SK-N-SH (cell line): ENCODE results near the gene FREY1. TPM values are rescaled to one million over a fixed set of nuclear protein-coding genes. Genes with fewer than 3 reads are reported as not detected.
A peak's percentile ranks its signal among the peaks of the same experiment; 100 is the strongest.

Source experiments
- CTCF ChIA-PET: fragments of 300-600, 350-600 bp; formaldehyde crosslinking; extraction: SDS; loops from one replicate; lab custom pipeline; 2021; lab: Yijun Ruan, JAX
- POLR2A ChIA-PET: fragments of 350-600 bp; sonication (Branson Sonifier 250); formaldehyde crosslinking; extraction: SDS; loops from one replicate; lab custom pipeline; 2020; ENCODE audit warnings: antibody characterized with exemption, inconsistent platforms; lab: Yijun Ruan, JAX
- DNase-seq: peaks from one replicate; pipeline ENCODE4 v3.0.0; 2012
- H2AFZ ChIP-seq: fragments of 200-600 bp; sonication (generic); 2 replicates; pipeline ENCODE4 v1.8.1; 2016; ENCODE audit warnings: antibody characterized with exemption, mild to moderate bottlenecking, low read depth
- H3F3A ChIP-seq: fragments of 200-600 bp; sonication (generic); replicated peaks from 2 replicates; pipeline ENCODE3; 2016; ENCODE audit warnings: antibody characterized with exemption, mild to moderate bottlenecking; ENCODE audit not compliant: insufficient read depth
- H3K27ac ChIP-seq, 2 experiments: fragments of 200-500 bp in 1 of 2; fragments of 200-600 bp in 1 of 2; sonication (Bioruptor generic) in 1 of 2; sonication (generic), shearing (Covaris generic) in 1 of 2; 2 replicates each; pipeline versions ENCODE4 v1.5.1 to v1.6.1; 2014 to 2016; ENCODE audit warnings: low read depth in 2 of 2, inconsistent platforms in 1 of 2, low read length in 1 of 2, mild to moderate bottlenecking in 1 of 2, mixed read lengths in 1 of 2
- H3K27me3 ChIP-seq: fragments of 200-600 bp; sonication (generic), shearing (Covaris generic); 2 replicates; pipeline ENCODE4 v1.6.1; 2016; ENCODE audit warnings: mixed run types; ENCODE audit not compliant: insufficient read depth
- H3K36me3 ChIP-seq, 2 experiments: fragments of 200-500 bp in 1 of 2; fragments of 200-600 bp in 1 of 2; sonication (Bioruptor generic) in 1 of 2; sonication (generic) in 1 of 2; replicated peaks in 1 of 2; 2 replicates each; pipeline versions ENCODE3 to v1.5.1; 2014 to 2016; ENCODE audit warnings: low read length in 1 of 2, mild to moderate bottlenecking in 1 of 2; ENCODE audit not compliant: insufficient read depth in 2 of 2, control insufficient read depth in 1 of 2
- H3K4me1 ChIP-seq, 2 experiments: fragments of 200-500 bp in 1 of 2; fragments of 200-600 bp in 1 of 2; sonication (Bioruptor generic) in 1 of 2; sonication (generic), shearing (Covaris generic) in 1 of 2; 2 replicates each; pipeline versions ENCODE4 v1.5.1 to v1.6.1; 2014 to 2016; ENCODE audit warnings: low read depth in 1 of 2, low read length in 1 of 2, mixed run types in 1 of 2; ENCODE audit not compliant: insufficient read depth in 2 of 2, control insufficient read depth in 1 of 2
- H3K4me2 ChIP-seq: fragments of 200-600 bp; sonication (generic), shearing (Covaris generic); 2 replicates; pipeline ENCODE4 v1.6.1; 2017; ENCODE audit warnings: mixed run types
- H3K4me3 ChIP-seq, 2 experiments: fragments of 200-500 bp in 1 of 2; fragments of 200-600 bp in 1 of 2; sonication (Bioruptor generic) in 1 of 2; sonication (generic), shearing (Covaris generic) in 1 of 2; 2 replicates each; pipeline versions ENCODE4 v1.5.1 to v1.8.1; 2014 to 2016; ENCODE audit warnings: low read depth in 2 of 2, inconsistent platforms in 1 of 2, low read length in 1 of 2, mild to moderate bottlenecking in 1 of 2, mixed read lengths in 1 of 2, moderate library complexity in 1 of 2
- H3K79me2 ChIP-seq: fragments of 200-600 bp; sonication (generic); 2 replicates; pipeline ENCODE4 v1.8.1; 2017; ENCODE audit warnings: mild to moderate bottlenecking; ENCODE audit not compliant: insufficient read depth
- H3K9ac ChIP-seq: fragments of 200-600 bp; sonication (generic); 2 replicates; pipeline ENCODE4 v1.6.1; 2017; ENCODE audit warnings: mixed run types
- H3K9me2 ChIP-seq: fragments of 200-600 bp; sonication (generic); 2 replicates; pipeline ENCODE4 v1.6.1; 2017; ENCODE audit warnings: mixed run types
- H3K9me3 ChIP-seq: fragments of 200-600 bp; sonication (generic); 2 replicates; pipeline ENCODE4 v1.6.1; 2017; ENCODE audit warnings: mixed run types, mild to moderate bottlenecking, moderate library complexity
- H4K20me1 ChIP-seq: fragments of 200-600 bp; sonication (generic); 2 replicates; pipeline ENCODE4 v1.6.1; 2017; ENCODE audit warnings: mild to moderate bottlenecking, mixed run types; ENCODE audit not compliant: insufficient read depth
- CHD2 ChIP-seq: fragments of 150-350 bp; IDR thresholded peaks from 2 replicates; pipeline ENCODE4 v1.6.1; 2018; ENCODE audit warnings: low read length; ENCODE audit not compliant: partially characterized antibody
- ELF1 ChIP-seq: IDR thresholded peaks from 2 replicates; pipeline ENCODE4 v1.4.0; 2012
- EP300 ChIP-seq, 2 experiments: IDR thresholded peaks; 2 replicates each; pipeline versions ENCODE4 v1.4.0 to v1.6.1; 2012; ENCODE audit warnings: borderline replicate concordance in 1 of 2, low read depth in 1 of 2, low read length in 1 of 2
- FOXM1 ChIP-seq: IDR thresholded peaks from 2 replicates; pipeline ENCODE4 v1.4.0; 2012; ENCODE audit warnings: low read depth, mild to moderate bottlenecking
- JUND ChIP-seq: IDR thresholded peaks from 2 replicates; pipeline ENCODE4 v1.4.0; 2012
- MEF2A ChIP-seq: IDR thresholded peaks from 2 replicates; pipeline ENCODE4 v1.4.0; 2012; ENCODE audit warnings: low read depth, borderline replicate concordance
- NRF1 ChIP-seq: IDR thresholded peaks from 2 replicates; pipeline ENCODE4 v1.6.1; 2012; ENCODE audit warnings: low read depth, mild to moderate bottlenecking, low read length
- POLR2AphosphoS5 ChIP-seq: IDR thresholded peaks from 2 replicates; pipeline ENCODE4 v1.6.1; 2012; ENCODE audit warnings: low read depth, low read length
- RAD21 ChIP-seq: IDR thresholded peaks from 2 replicates; pipeline ENCODE4 v1.6.1; 2012; ENCODE audit warnings: mild to moderate bottlenecking, low read length
- RCOR1 ChIP-seq: fragments of 150-350 bp; IDR thresholded peaks from 2 replicates; pipeline ENCODE4 v1.6.1; 2017; ENCODE audit warnings: antibody characterized with exemption, low read length
- RFX5 ChIP-seq: IDR thresholded peaks from 2 replicates; pipeline ENCODE4 v1.6.1; 2012; ENCODE audit warnings: mild to moderate bottlenecking, improper control_type of control experiment, low read length
- RXRA ChIP-seq: IDR thresholded peaks from 2 replicates; pipeline ENCODE4 v1.4.0; 2012; ENCODE audit warnings: low read depth, mild to moderate bottlenecking, borderline replicate concordance
- SIN3A ChIP-seq: IDR thresholded peaks from 2 replicates; pipeline ENCODE4 v1.6.1; 2012; ENCODE audit warnings: low read depth, mild to moderate bottlenecking, low read length, moderate library complexity, borderline replicate concordance
- SMC3 ChIP-seq: IDR thresholded peaks from 2 replicates; pipeline ENCODE4 v1.6.1; 2012; ENCODE audit warnings: low read depth, low read length, improper control_type of control experiment
- TCF12 ChIP-seq: IDR thresholded peaks from 2 replicates; pipeline ENCODE4 v1.4.0; 2012
- TEAD4 ChIP-seq: IDR thresholded peaks from 2 replicates; pipeline ENCODE4 v1.4.0; 2012; ENCODE audit warnings: mild to moderate bottlenecking, borderline replicate concordance; ENCODE audit not compliant: insufficient read depth
- WGBS: methylation state at CpG from one replicate; pipeline ENCODE4 v1.1.6; 2017; ENCODE audit warnings: low lambda C conversion rate; 5-methylcytosine and 5-hydroxymethylcytosine counted together
- polyA plus RNA-seq, 3 experiments: library from polyadenylated mRNA; depleted of rRNA; stranded (reverse); fragments of >200 nt; gene quantifications; 2 replicates each; pipeline ENCODE4 v1.2.3, GENCODE V29; 2012
- TF ChIP-seq, protein P1 (sequence below): IDR thresholded peaks from 2 replicates; pipeline ENCODE4 v1.4.0; 2012; ENCODE audit warnings: low read depth, borderline replicate concordance
- TF ChIP-seq, protein P2 (sequence below): IDR thresholded peaks from 2 replicates; pipeline ENCODE4 v1.4.0; 2012; ENCODE audit warnings: low read depth, borderline replicate concordance
- TF ChIP-seq, protein P3 (sequence below): IDR thresholded peaks from 2 replicates; pipeline ENCODE4; 2012

The FREY1 gene
- polyA plus RNA-seq, 1 of the 3 experiments (the other 2 are of a cell fraction), result 0.30 TPM

DNA sequence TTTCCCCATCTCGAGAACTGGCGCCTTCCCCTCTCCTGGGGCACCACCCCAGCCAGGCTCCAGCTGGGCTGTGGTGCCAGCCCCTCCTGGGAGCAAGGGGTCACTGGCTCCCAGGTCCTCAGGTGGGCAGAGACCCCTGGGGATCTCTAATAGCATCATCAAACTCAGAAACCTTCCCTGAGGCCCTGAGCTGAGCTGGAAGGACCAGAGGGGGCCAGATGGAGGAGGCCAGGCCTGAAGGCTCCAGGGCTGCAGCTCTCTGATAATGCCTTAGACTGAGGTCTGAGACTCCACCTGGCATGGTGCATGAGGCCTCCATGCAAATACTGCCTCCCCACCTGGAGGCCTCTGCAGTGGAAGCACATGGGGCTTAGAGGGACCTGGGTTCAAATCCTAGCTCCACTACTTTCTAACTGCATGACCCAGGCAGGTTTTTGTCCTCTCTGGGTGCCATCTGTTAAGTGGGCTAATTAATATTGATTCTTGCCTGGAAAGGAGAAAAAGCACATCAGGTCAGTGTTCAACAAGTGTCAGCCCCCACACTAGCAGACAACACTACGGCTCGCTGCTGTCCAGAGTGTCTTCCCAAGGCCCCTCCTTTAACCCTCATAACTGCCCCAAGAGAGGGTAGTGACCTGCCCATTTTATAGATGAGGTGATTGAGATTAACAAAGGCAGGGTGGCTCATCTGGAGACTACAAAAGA lies 20.1 kb downstream of the FREY1 start:
- H3K4me3 ChIP-seq, result peak overlapping the region in 1 of 2 experiments; percentile 67; a peak in 1 of 4 replicates
- no peak overlapping the region for H2AFZ ChIP-seq
- H3K36me3 ChIP-seq, result no peaks in the 10 kb centered on the region
- H3K9me2 ChIP-seq, result no peaks in the 10 kb centered on the region
- TF ChIP-seq JUND, result no peak
- TF ChIP-seq CHD2, result no peak
- TF ChIP-seq MEF2A, result no peak
- no peak for TF ChIP-seq SIN3A
- TF ChIP-seq, protein P1, sequence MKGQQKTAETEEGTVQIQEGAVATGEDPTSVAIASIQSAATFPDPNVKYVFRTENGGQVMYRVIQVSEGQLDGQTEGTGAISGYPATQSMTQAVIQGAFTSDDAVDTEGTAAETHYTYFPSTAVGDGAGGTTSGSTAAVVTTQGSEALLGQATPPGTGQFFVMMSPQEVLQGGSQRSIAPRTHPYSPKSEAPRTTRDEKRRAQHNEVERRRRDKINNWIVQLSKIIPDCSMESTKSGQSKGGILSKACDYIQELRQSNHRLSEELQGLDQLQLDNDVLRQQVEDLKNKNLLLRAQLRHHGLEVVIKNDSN, result no peak
- TF ChIP-seq POLR2AphosphoS5, result no peak
- H3K9ac ChIP-seq, result no peak overlapping the region
- 86% methylated on average over 4 of the region's 4 CpGs for WGBS
- H3K9me3 ChIP-seq, result no peaks in the 10 kb centered on the region
- no peak for DNase-seq
- no peaks in the 10 kb centered on the region for H3K27me3 ChIP-seq
- H3F3A ChIP-seq, result no peaks in the 10 kb centered on the region
- no peak overlapping the region for H3K27ac ChIP-seq
- H3K4me1 ChIP-seq, result peaks cover 0 to 39% of the 10 kb centered on the region in 2 experiments; a peak in 1 of 4 replicates
- ChIA-PET CTCF (interaction anchor here (1.0 to 3.8 kb wide), 3 partner anchors 11 to 78 kb away, joined by 3 to 25 read pairs (median 3); no protein-coding TSS in a partner anchor), POLR2A (interaction anchor here (0.9 kb wide), 1 partner anchor 31 kb away, joined by 3 read pairs; no protein-coding TSS in a partner anchor)
- H4K20me1 ChIP-seq, result peaks cover 13% of the 10 kb centered on the region; the same call in 1 of the 2 replicates
- no peaks in the 10 kb centered on the region for H3K79me2 ChIP-seq
- H3K4me2 ChIP-seq, result no peak overlapping the region

DNA sequence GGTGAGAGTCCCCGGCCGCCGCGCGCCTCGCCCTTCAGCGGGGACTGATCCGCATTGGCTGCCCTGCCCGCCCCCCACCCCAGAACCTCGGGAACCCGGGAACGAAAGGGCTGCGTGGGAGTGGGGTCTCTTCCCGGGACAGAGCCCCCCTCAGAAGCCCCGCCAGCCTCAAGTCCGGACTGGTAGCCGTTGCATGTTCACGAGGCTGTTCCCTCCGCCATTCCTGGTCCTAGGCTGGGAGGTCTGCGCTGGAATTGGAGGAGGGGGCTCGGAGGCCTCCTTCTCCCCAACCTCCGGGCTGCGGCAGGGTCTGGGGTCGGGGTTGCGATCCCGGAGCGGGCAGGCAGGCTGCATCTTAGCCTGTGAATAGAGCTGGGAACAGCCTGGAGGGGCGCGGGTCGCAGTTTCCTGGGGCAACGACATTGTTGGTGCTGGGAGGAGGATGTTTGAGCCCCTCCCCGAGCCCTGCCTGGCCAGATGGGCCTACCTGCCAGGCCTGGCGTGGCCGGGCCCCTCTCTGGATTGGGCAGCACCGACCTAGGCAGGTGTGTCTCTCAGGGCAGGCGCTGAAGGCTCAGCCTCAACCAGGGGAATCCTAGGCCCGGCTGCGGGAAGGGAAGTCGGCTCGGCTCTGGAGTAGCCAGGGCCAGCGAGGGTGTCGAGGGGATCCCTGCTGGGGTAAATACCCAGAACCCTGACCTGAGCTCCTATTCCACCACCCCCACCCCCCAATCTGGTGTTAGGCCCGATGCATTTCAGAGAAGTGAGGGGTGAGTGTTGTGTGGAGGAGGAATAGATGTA lies 20.9 kb downstream of the FREY1 start:
- peaks cover 0 to 4% of the 10 kb centered on the region in 2 experiments for H3K36me3 ChIP-seq
- H3K9me3 ChIP-seq, result no peaks in the 10 kb centered on the region
- H3K4me2 ChIP-seq, result peak overlapping the region; percentile 93
- H3K27me3 ChIP-seq, result no peaks in the 10 kb centered on the region
- H3K4me1 ChIP-seq, result peaks cover 3 to 48% of the 10 kb centered on the region in 2 experiments
- POLR2A ChIA-PET, result interaction anchor here (0.9 kb wide), 1 partner anchor 32 kb away, joined by 3 read pairs; no protein-coding TSS in a partner anchor
- no peaks in the 10 kb centered on the region for H3K9me2 ChIP-seq
- H2AFZ ChIP-seq, result 0 out of 2 replicates have a peak overlapping the region, but pooled peaks have one; percentile 16
- H3F3A ChIP-seq, result no peaks in the 10 kb centered on the region
- peak overlapping the region in 1 of 2 experiments; percentile 63; a peak in 1 of 4 replicates for H3K27ac ChIP-seq
- peaks cover 16% of the 10 kb centered on the region for H4K20me1 ChIP-seq
- peak; percentile 78 for DNase-seq
- 14% methylated on average over 12 of the region's 43 CpGs for WGBS
- CTCF ChIA-PET, result interaction anchor here (0.9 to 3.8 kb wide), 3 partner anchors 13 to 79 kb away, joined by 3 to 25 read pairs (median 3); no protein-coding TSS in a partner anchor
- no peaks in the 10 kb centered on the region for H3K79me2 ChIP-seq
- peak overlapping the region; percentile 66 to 67 for H3K4me3 ChIP-seq
- TF ChIP-seq ELF1 (no peak), TCF12 (no peak), RFX5 (no peak), EP300 (IDR thresholded peaks at IDR 0.05; ENCODE audit: borderline replicate concordance in 1 of 2, low read depth in 1 of 2, low read length in 1 of 2) (no peak), CHD2 (no peak), TEAD4 (no peak), MEF2A (no peak), JUND (no peak), RCOR1 (no peak), NRF1 (no peak), RXRA (no peak), FOXM1 (no peak), SMC3 (no peak), SIN3A (no peak), RAD21 (no peak)
- TF ChIP-seq, protein P2, sequence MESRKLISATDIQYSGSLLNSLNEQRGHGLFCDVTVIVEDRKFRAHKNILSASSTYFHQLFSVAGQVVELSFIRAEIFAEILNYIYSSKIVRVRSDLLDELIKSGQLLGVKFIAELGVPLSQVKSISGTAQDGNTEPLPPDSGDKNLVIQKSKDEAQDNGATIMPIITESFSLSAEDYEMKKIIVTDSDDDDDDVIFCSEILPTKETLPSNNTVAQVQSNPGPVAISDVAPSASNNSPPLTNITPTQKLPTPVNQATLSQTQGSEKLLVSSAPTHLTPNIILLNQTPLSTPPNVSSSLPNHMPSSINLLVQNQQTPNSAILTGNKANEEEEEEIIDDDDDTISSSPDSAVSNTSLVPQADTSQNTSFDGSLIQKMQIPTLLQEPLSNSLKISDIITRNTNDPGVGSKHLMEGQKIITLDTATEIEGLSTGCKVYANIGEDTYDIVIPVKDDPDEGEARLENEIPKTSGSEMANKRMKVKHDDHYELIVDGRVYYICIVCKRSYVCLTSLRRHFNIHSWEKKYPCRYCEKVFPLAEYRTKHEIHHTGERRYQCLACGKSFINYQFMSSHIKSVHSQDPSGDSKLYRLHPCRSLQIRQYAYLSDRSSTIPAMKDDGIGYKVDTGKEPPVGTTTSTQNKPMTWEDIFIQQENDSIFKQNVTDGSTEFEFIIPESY, result no peak
- TF ChIP-seq, protein P3, sequence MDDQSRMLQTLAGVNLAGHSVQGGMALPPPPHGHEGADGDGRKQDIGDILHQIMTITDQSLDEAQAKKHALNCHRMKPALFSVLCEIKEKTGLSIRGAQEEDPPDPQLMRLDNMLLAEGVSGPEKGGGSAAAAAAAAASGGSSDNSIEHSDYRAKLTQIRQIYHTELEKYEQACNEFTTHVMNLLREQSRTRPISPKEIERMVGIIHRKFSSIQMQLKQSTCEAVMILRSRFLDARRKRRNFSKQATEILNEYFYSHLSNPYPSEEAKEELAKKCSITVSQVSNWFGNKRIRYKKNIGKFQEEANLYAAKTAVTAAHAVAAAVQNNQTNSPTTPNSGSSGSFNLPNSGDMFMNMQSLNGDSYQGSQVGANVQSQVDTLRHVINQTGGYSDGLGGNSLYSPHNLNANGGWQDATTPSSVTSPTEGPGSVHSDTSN, result no peak
- 0 out of 2 replicates have a peak overlapping the region, but pooled peaks have one; percentile 14 for H3K9ac ChIP-seq
